CD14-positive monocyte (primary cell): ENCODE results near the gene RHOBTB1. TPM values are rescaled to one million over a fixed set of nuclear protein-coding genes. Genes with fewer than 3 reads are reported as not detected.

Experiments used
- DNase-seq, 3 donors: peaks; one replicate each; pipeline ENCODE4 v3.0.0-alpha.2; 2011 to 2022
- H2AFZ ChIP-seq: 2 replicates; pipeline ENCODE4 v1.6.0; 2012; ENCODE audit warnings: mild to moderate bottlenecking, low read depth, low read length, inconsistent platforms; ENCODE audit not compliant: insufficient read depth, poor library complexity, severe bottlenecking
- H3K27ac ChIP-seq, 2 donors: 1 replicate in 1 of 2; 2 replicates in 1 of 2; pipeline ENCODE4 v1.5.1; 2012 to 2013; ENCODE audit warnings: low read length in 2 of 2, control low read depth in 1 of 2, inconsistent platforms in 1 of 2, low read depth in 1 of 2, mild to moderate bottlenecking in 1 of 2
- H3K27me3 ChIP-seq, 2 donors: one replicate each; pipeline versions ENCODE4 v1.6.0 to v1.6.1; 2011 to 2013; ENCODE audit warnings: low read length in 2 of 2; ENCODE audit not compliant: control insufficient read depth in 2 of 2, insufficient read depth in 2 of 2
- H3K36me3 ChIP-seq, 2 donors: replicated peaks in 1 of 2; 1 replicate in 1 of 2; 2 replicates in 1 of 2; pipeline versions ENCODE4 v1.5.1 to v1.6.1; 2012 to 2013; ENCODE audit warnings: low read length in 2 of 2, control low read depth in 1 of 2, inconsistent platforms in 1 of 2, mild to moderate bottlenecking in 1 of 2; ENCODE audit not compliant: insufficient read depth in 2 of 2, control insufficient read depth in 1 of 2
- H3K4me1 ChIP-seq, 2 donors: 1 replicate in 1 of 2; 2 replicates in 1 of 2; pipeline versions ENCODE4 v1.5.1 to v1.6.1; 2012 to 2013; ENCODE audit warnings: low read length in 2 of 2, control low read depth in 1 of 2, inconsistent platforms in 1 of 2, mild to moderate bottlenecking in 1 of 2, moderate library complexity in 1 of 2; ENCODE audit not compliant: insufficient read depth in 2 of 2, control insufficient read depth in 1 of 2
- H3K4me2 ChIP-seq: replicated peaks from 2 replicates; pipeline ENCODE3; 2012; ENCODE audit warnings: low read length, moderate library complexity, mild to moderate bottlenecking; ENCODE audit not compliant: poor library complexity, severe bottlenecking; ENCODE audit errors: extremely low read depth
- H3K4me3 ChIP-seq, 3 experiments: fragments of 200-600 bp in 1 of 3; sonication (generic) in 1 of 3; replicated peaks in 1 of 3; 1 replicate in 2 of 3; 2 replicates in 1 of 3; pipeline ENCODE4 v1.5.1; 2011 to 2013; ENCODE audit warnings: low read length in 3 of 3, mild to moderate bottlenecking in 3 of 3, control low read depth in 2 of 3, low read depth in 2 of 3, inconsistent platforms in 1 of 3, moderate library complexity in 1 of 3
- H3K79me2 ChIP-seq: 2 replicates; pipeline ENCODE4 v1.6.0; 2012; ENCODE audit warnings: mild to moderate bottlenecking, control low read depth, inconsistent platforms, low read length, moderate library complexity; ENCODE audit not compliant: insufficient read depth
- H3K9ac ChIP-seq: 2 replicates; pipeline ENCODE4 v1.6.0; 2017; ENCODE audit warnings: low read length, mild to moderate bottlenecking; ENCODE audit not compliant: insufficient read depth, poor library complexity, severe bottlenecking
- H3K9me3 ChIP-seq, 2 donors: replicated peaks in 1 of 2; 1 replicate in 1 of 2; 2 replicates in 1 of 2; pipeline versions ENCODE4 v1.5.1 to v1.6.1; 2012 to 2013; ENCODE audit warnings: low read length in 2 of 2, control low read depth in 1 of 2; ENCODE audit not compliant: control insufficient read depth in 1 of 2, insufficient read depth in 1 of 2
- H4K20me1 ChIP-seq: 2 replicates; pipeline ENCODE4 v1.6.0; 2012; ENCODE audit warnings: mild to moderate bottlenecking, low read length, control low read depth, moderate library complexity; ENCODE audit not compliant: insufficient read depth
- H3K27ac Mint-ChIP-seq, 7 donors: one replicate each; pipeline ENCODE4 v1.8.0; 2020; ENCODE audit warnings: mild to moderate bottlenecking in 7 of 7, mixed read lengths in 7 of 7, moderate library complexity in 6 of 7, inconsistent platforms in 2 of 7
- H3K27me3 Mint-ChIP-seq, 3 donors: one replicate each; pipeline ENCODE4 v1.8.0; 2021 to 2022; ENCODE audit warnings: low read depth in 3 of 3, mild to moderate bottlenecking in 3 of 3, mixed read lengths in 3 of 3, moderate library complexity in 3 of 3, inconsistent platforms in 1 of 3
- H3K36me3 Mint-ChIP-seq, 2 donors: one replicate each; pipeline ENCODE4 v1.8.0; 2020; ENCODE audit warnings: mixed read lengths in 2 of 2, inconsistent platforms in 1 of 2, mild to moderate bottlenecking in 1 of 2
- H3K4me1 Mint-ChIP-seq: one replicate; pipeline ENCODE4 v1.8.0; 2020; ENCODE audit warnings: mild to moderate bottlenecking, mixed read lengths
- H3K4me3 Mint-ChIP-seq, 2 donors: one replicate each; pipeline ENCODE4 v1.8.0; 2020; ENCODE audit warnings: mild to moderate bottlenecking in 2 of 2, mixed read lengths in 2 of 2, moderate library complexity in 1 of 2
- H3K9me3 Mint-ChIP-seq, 7 donors: one replicate each; pipeline ENCODE4 v1.8.0; 2020 to 2022; ENCODE audit warnings: mixed read lengths in 7 of 7, mild to moderate bottlenecking in 6 of 7, moderate library complexity in 6 of 7, inconsistent platforms in 2 of 7
- CTCF ChIP-seq: fragments of 200-600 bp; IDR thresholded peaks from one replicate; pipeline ENCODE4 v1.8.0; 2022; ENCODE audit warnings: antibody characterized with exemption, mild to moderate bottlenecking
- WGBS: methylation state at CpG from one replicate; pipeline ENCODE4 v1.1.5; 2013; ENCODE audit warnings: missing lambda C conversion rate; ENCODE audit not compliant: insufficient coverage; 5-methylcytosine and 5-hydroxymethylcytosine counted together
- intact Hi-C, 2 donors: fragments of 100-400 bp; cut with micrococcal nuclease; formaldehyde crosslinking; loops; one replicate each; pipeline versions ENCODE4 v1.15.0 to v1.15.1; 2023
- polyA plus RNA-seq, 3 donors: library from polyadenylated mRNA; depleted of rRNA in 1 of 3; unstranded in 2 of 3; stranded (reverse) in 1 of 3; fragments of 300-500 nt in 2 of 3; fragments of >200 nt in 1 of 3; fragmentation: Illumina TruSeq in 2 of 3; gene quantifications; 1 replicate in 2 of 3; 2 replicates in 1 of 3; pipeline ENCODE4 v1.2.3, GENCODE V29; 2012 to 2021

RHOBTB1 gene
- polyA plus RNA-seq, 3 donors = 0.41 to 0.96 (median 0.62) TPM

- Histone ChIP-seq H3K27ac (no peak overlapping the region), H2AFZ (no peak overlapping the region), H3K9ac (no peak overlapping the region), H3K79me2 (no peaks in the 10 kb centered on the region), H3K4me1 (no peaks in the 10 kb centered on the region), H3K36me3 (no peaks in the 10 kb centered on the region), H3K27me3 (no peaks in the 10 kb centered on the region), H3K4me3 (no peak overlapping the region), H4K20me1 (no peaks in the 10 kb centered on the region), H3K4me2 (no peak overlapping the region), H3K9me3 (no peaks in the 10 kb centered on the region)
- no peaks in the 10 kb centered on the region for H3K4me1 Mint-ChIP-seq
- no peak overlapping the region for H3K27ac Mint-ChIP-seq
- intact Hi-C loops = no loop called here
- no peak for TF ChIP-seq CTCF
- DNase-seq = no peak
- H3K27me3 Mint-ChIP-seq = no peaks in the 10 kb centered on the region
- H3K4me3 Mint-ChIP-seq = no peak overlapping the region
- peaks cover 0 to 6% (median 2%) of the 10 kb centered on the region in 7 donors for H3K9me3 Mint-ChIP-seq
- WGBS = 100% methylated on average over 5 of the region's 8 CpGs
- H3K36me3 Mint-ChIP-seq = no peaks in the 10 kb centered on the region
Measured at GRCh38 chr10:60892571-60892970, 51.4 kb downstream of the RHOBTB1 start.

DNA sequence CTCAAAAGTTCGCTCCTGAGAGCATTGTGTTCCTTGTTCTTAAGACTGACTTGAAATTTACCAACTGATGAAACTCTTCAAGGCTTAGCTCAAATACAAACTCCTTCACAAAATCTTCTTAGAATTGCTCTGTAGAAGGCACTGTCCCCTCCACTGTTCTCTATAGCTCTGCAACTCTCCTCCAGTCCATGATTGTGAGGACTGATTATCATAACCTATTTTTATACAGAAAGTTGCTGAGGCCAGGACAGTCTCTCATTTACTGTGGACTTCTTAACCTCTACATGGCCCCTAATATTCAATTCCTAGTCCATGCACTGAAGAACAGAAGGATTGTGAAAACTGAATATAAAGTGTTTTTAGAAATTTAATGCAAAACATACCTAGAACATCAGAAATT lies 53.2 kb downstream of the RHOBTB1 start:
- Histone ChIP-seq H2AFZ (no peak overlapping the region), H3K4me2 (no peak overlapping the region), H3K27me3 (no peaks in the 10 kb centered on the region), H3K4me1 (no peaks in the 10 kb centered on the region), H3K9ac (no peak overlapping the region), H3K79me2 (no peaks in the 10 kb centered on the region), H3K36me3 (no peaks in the 10 kb centered on the region), H3K4me3 (no peak overlapping the region), H3K27ac (no peak overlapping the region), H3K9me3 (no peaks in the 10 kb centered on the region), H4K20me1 (no peaks in the 10 kb centered on the region)
- no peak for DNase-seq
- Mint-ChIP-seq H3K9me3 (peaks cover 0 to 6% (median 2%) of the 10 kb centered on the region in 7 donors), H3K27me3 (no peaks in the 10 kb centered on the region), H3K36me3 (no peaks in the 10 kb centered on the region), H3K4me1 (no peaks in the 10 kb centered on the region), H3K27ac (no peak overlapping the region), H3K4me3 (no peak overlapping the region)
- no CpG with 5 or more reads among the region's 1 CpG for WGBS
- intact Hi-C loops = no loop called here
- TF ChIP-seq CTCF = no peak
